K562 (cell line): ENCODE measurements around the gene OR8G5. TPM values are rescaled to one million over a fixed set of nuclear protein-coding genes. Genes with fewer than 3 reads are reported as not detected.
"Not testable (repeated sequence)": the region's sequence is repeated elsewhere in the genome, so short reads cannot be mapped to it uniquely, and the experiment has no call there.

Source experiments
- ATAC-seq: fragments of 200-7000 bp; cut with Tn5 transposase; 3 replicates; pipeline ENCODE4 v1.9.1; 2020; ENCODE audit warnings: moderate library complexity
- BruUV-seq: library from RNA; stranded (reverse); fragments of 400-500 nt; replicated peaks from 2 replicates; lab custom pipeline; 2021; lab: Mats Ljungman, UMichigan
- CTCF ChIA-PET: fragments of 300-600 bp; formaldehyde crosslinking; extraction: SDS; loops from one replicate; lab custom pipeline; 2021; ENCODE audit warnings: low intra/inter-chr PET ratio; lab: Yijun Ruan, JAX
- POLR2A ChIA-PET: fragments of 300-600, 350-650 bp; sonication (Branson Sonifier 250); formaldehyde crosslinking; extraction: SDS; loops from one replicate; lab custom pipeline; 2021; ENCODE audit warnings: antibody characterized with exemption, inconsistent platforms; lab: Yijun Ruan, JAX
- DNase-seq, 4 experiments: peaks; one replicate each; pipeline versions ENCODE4 v3.0.0 to v3.0.0-alpha.2; 2011 to 2018; ENCODE audit warnings: low spot score in 3 of 4, mixed read lengths in 3 of 4; ENCODE audit errors: extremely low read depth in 1 of 4
- FAIRE-seq: peaks from 2 replicates; lab custom pipeline; 2011; peaks lifted over from hg19 to GRCh38; lab: Jason Lieb, UNC
- H2AFZ ChIP-seq: 2 replicates; pipeline ENCODE4 v1.6.0; 2011; ENCODE audit warnings: low read depth, low read length, control low read depth, inconsistent platforms
- H3K27ac ChIP-seq: fragments of 200-600 bp; 3 replicates; pipeline ENCODE4 v1.8.0; 2011; ENCODE audit warnings: low read depth, mild to moderate bottlenecking, control low read depth, inconsistent platforms, low read length, moderate library complexity, mixed read lengths; ENCODE audit errors: extremely low read depth
- H3K27me3 ChIP-seq, 2 experiments: fragments of 300-600 bp in 1 of 2; 2 replicates in 1 of 2; 3 replicates in 1 of 2; pipeline versions ENCODE4 v1.6.0 to v1.8.0; 2011; ENCODE audit warnings: inconsistent platforms in 2 of 2, low read length in 2 of 2, mild to moderate bottlenecking in 1 of 2, mixed read lengths in 1 of 2, moderate library complexity in 1 of 2; ENCODE audit not compliant: control insufficient read depth in 2 of 2, insufficient read depth in 2 of 2
- H3K36me3 ChIP-seq: fragments of 300-600 bp; 3 replicates; pipeline ENCODE4 v1.8.0; 2011; ENCODE audit warnings: mild to moderate bottlenecking, low read length, inconsistent platforms; ENCODE audit not compliant: control insufficient read depth, insufficient read depth
- H3K4me1 ChIP-seq, 2 experiments: fragments of 200-600 bp in 1 of 2; replicated peaks in 1 of 2; 2 replicates in 1 of 2; 3 replicates in 1 of 2; pipeline versions ENCODE4 v1.5.1 to v1.8.0; 2011; ENCODE audit warnings: inconsistent platforms in 2 of 2, low read length in 2 of 2, mild to moderate bottlenecking in 1 of 2, mixed read lengths in 1 of 2, moderate library complexity in 1 of 2; ENCODE audit not compliant: control insufficient read depth in 2 of 2, insufficient read depth in 2 of 2
- H3K4me2 ChIP-seq: 2 replicates; pipeline ENCODE4 v1.6.1; 2011; ENCODE audit warnings: low read length, control low read depth, inconsistent platforms, mixed read lengths; ENCODE audit not compliant: insufficient read depth
- H3K4me3 ChIP-seq: fragments of 200-600 bp; sonication (generic), shearing (Covaris generic); 2 replicates; pipeline ENCODE4 v1.5.1; 2016; ENCODE audit warnings: control low read depth, inconsistent platforms
- H3K79me2 ChIP-seq: fragments of 200-600 bp; 3 replicates; pipeline ENCODE4 v1.8.0; 2011; ENCODE audit warnings: low read length, inconsistent platforms; ENCODE audit not compliant: control insufficient read depth, insufficient read depth
- H3K9ac ChIP-seq, 2 experiments: 2 replicates each; pipeline versions ENCODE4 v1.6.0 to v1.6.1; 2011; ENCODE audit warnings: low read depth in 2 of 2, low read length in 2 of 2, control low read depth in 1 of 2, inconsistent platforms in 1 of 2, mild to moderate bottlenecking in 1 of 2, mixed read lengths in 1 of 2; ENCODE audit not compliant: insufficient read depth in 1 of 2
- H3K9me1 ChIP-seq: one replicate; pipeline ENCODE4 v1.6.0; 2011; ENCODE audit warnings: inconsistent platforms, mild to moderate bottlenecking, low read length, moderate library complexity; ENCODE audit not compliant: control insufficient read depth, insufficient read depth
- H3K9me3 ChIP-seq: replicated peaks from 2 replicates; pipeline ENCODE4 v1.5.1; 2011; ENCODE audit warnings: low read depth, low read length, inconsistent platforms; ENCODE audit not compliant: control insufficient read depth, insufficient read depth
- H4K20me1 ChIP-seq: replicated peaks from 2 replicates; pipeline ENCODE4 v1.6.1; 2011; ENCODE audit warnings: low read length, inconsistent platforms, mixed read lengths; ENCODE audit not compliant: control insufficient read depth, insufficient read depth
- BACH1 ChIP-seq: fragments of 200-800 bp; sonication (Bioruptor generic); IDR thresholded peaks from 2 replicates; pipeline ENCODE4 v1.6.1; 2016; ENCODE audit warnings: missing genetic modification characterization, missing compliant biosample characterization
- CEBPG ChIP-seq, 3 experiments: fragments of 200-800 bp in 1 of 3; sonication (Bioruptor generic) in 1 of 3; sonication (generic) in 1 of 3; formaldehyde crosslinking in 1 of 3; IDR thresholded peaks in 2 of 3; conservative IDR thresholded peaks in 1 of 3; 2 replicates each; pipeline versions ENCODE4 v1.6.1 to v1.8.0; 2016 to 2022; ENCODE audit warnings: missing compliant biosample characterization in 2 of 3, missing genetic modification characterization in 2 of 3, mild to moderate bottlenecking in 1 of 3, missing genetic modification reagents in 1 of 3
- CTBP1 ChIP-seq: fragments of 450-650 bp; IDR thresholded peaks from 2 replicates; pipeline ENCODE4 v1.6.1; 2016; ENCODE audit warnings: borderline replicate concordance
- FOSL1 ChIP-seq: fragments of 200-800 bp; sonication (Bioruptor generic); conservative IDR thresholded peaks from 2 replicates; pipeline ENCODE4 v1.6.1; 2016; ENCODE audit warnings: missing genetic modification characterization, missing compliant biosample characterization
- MAFK ChIP-seq: IDR thresholded peaks from 2 replicates; pipeline ENCODE4 v1.6.1; 2011; ENCODE audit warnings: low read length, improper control_type of control experiment
- NR2C1 ChIP-seq, 2 experiments: fragments of 450-650 bp; IDR thresholded peaks; 2 replicates each; pipeline ENCODE4 v1.6.1; 2017; ENCODE audit warnings: mild to moderate bottlenecking in 2 of 2, antibody characterized with exemption in 1 of 2, inconsistent platforms in 1 of 2, missing compliant biosample characterization in 1 of 2, missing genetic modification characterization in 1 of 2
- PHF20 ChIP-seq: fragments of 450-650 bp; IDR thresholded peaks from 2 replicates; pipeline ENCODE4 v1.6.1; 2018; ENCODE audit not compliant: partially characterized antibody
- RAD51 ChIP-seq: fragments of 450-650 bp; IDR thresholded peaks from 2 replicates; pipeline ENCODE4 v1.7.1; 2016; ENCODE audit warnings: low read depth, mild to moderate bottlenecking, borderline replicate concordance
- TOE1 ChIP-seq, 2 experiments: fragments of 450-650 bp in 1 of 2; sonication (generic) in 1 of 2; formaldehyde crosslinking in 1 of 2; IDR thresholded peaks; 2 replicates each; pipeline versions ENCODE4 v1.7.1 to v1.8.0; 2016 to 2022; ENCODE audit warnings: borderline replicate concordance in 2 of 2, mild to moderate bottlenecking in 2 of 2, antibody characterized with exemption in 1 of 2, inconsistent platforms in 1 of 2, low read depth in 1 of 2, missing genetic modification reagents in 1 of 2, moderate library complexity in 1 of 2
- WGBS: fragments of 100-300 bp; shearing (Covaris generic); methylation state at CpG from one replicate; pipeline ENCODE4 v1.1.6; 2016; ENCODE audit warnings: low coverage, mixed read lengths; ENCODE audit not compliant: insufficient coverage; ENCODE audit errors: missing lambda C conversion rate; 5-methylcytosine and 5-hydroxymethylcytosine counted together
- in situ Hi-C: fragments of 300-500 bp; cut with MboI; formaldehyde crosslinking; loops from 4 replicates; pipeline ENCODE4 v1.15.0; 2018; ENCODE audit warnings: inconsistent platforms, mixed read lengths
- intact Hi-C: fragments of 100-400 bp; cut with micrococcal nuclease; formaldehyde crosslinking; loops from 2 replicates; pipeline ENCODE4 v1.14.2; 2022
- polyA plus RNA-seq, 8 experiments: library from polyadenylated mRNA; depleted of rRNA in 4 of 8; stranded (reverse) in 5 of 8; unstranded in 3 of 8; fragments of >200 nt; fragmentation: Nextera tagmentation in 2 of 8; fragmentation: Illumina TruSeq in 1 of 8; extraction: Ambion mirVana in 2 of 8; extraction: Trizol in 1 of 8; gene quantifications; 2 replicates each; pipeline versions ENCODE4 v1.2.1 to v1.2.3, GENCODE V29; 2011 to 2014; ENCODE audit warnings: inconsistent platforms in 1 of 8, missing spikeins in 1 of 8
- total RNA-seq, 7 experiments: library from RNA; depleted of rRNA in 6 of 7; stranded (reverse); fragments of >200 nt in 6 of 7; fragmentation: Illumina TruSeq in 2 of 7; extraction: Trizol in 2 of 7; gene quantifications; 2 replicates each; pipeline versions ENCODE4 v1.2.1 to v1.2.3, GENCODE V29; 2011 to 2021; ENCODE audit warnings: low replicate concordance in 1 of 7
- TF ChIP-seq, protein P1 (sequence below), 2 experiments: fragments of 450-650 bp; conservative IDR thresholded peaks; 2 replicates each; pipeline ENCODE4 v1.6.1; 2017; ENCODE audit warnings: mild to moderate bottlenecking in 2 of 2, moderate library complexity in 2 of 2

Gene OR8G5
- total and polyA plus RNA-seq, 9 of the 15 experiments (the other 6 are each of a cell fraction or from before 2014, with no cell fraction given), result 0.18 to 3.8 (median 1.7) TPM

GRCh38 chr11:124240621-124241397 lies 15.4 kb upstream of the OR8G5 start, which contains the start of gene OR8G1:
TSS of gene OR8G1 (plus strand) at chr11:124241095. CDS start at chr11:124249676, 8,581 bp downstream.
- Histone ChIP-seq H3K9me3 (no peaks in the 10 kb centered on the region), H3K4me3 (no peak within 1 kb of the TSS), H3K9ac (no peak within 1 kb of the TSS), H3K36me3 (no peaks in the 10 kb centered on the region), H3K4me2 (no peak within 1 kb of the TSS), H3K27me3 (no peaks in the 10 kb centered on the region), H3K9me1 (no peaks in the 10 kb centered on the region), H3K4me1 (peaks cover 0 to 3% of the 10 kb centered on the region in 2 experiments; a peak in 1 of 5 replicates), H4K20me1 (no peaks in the 10 kb centered on the region), H3K79me2 (no peaks in the 10 kb centered on the region), H3K27ac (no peak within 1 kb of the TSS), H2AFZ (no peak within 1 kb of the TSS)
- no TSS peak for BruUV-seq
- ChIA-PET CTCF (no interaction called here), POLR2A (interaction anchor here (1.4 kb wide), 1 partner anchor 11 kb away, joined by 3 read pairs; no protein-coding TSS in a partner anchor)
- DNase-seq, result no peak
- in situ Hi-C loops (no loop called here), intact Hi-C loops (no loop called here)
- no peak for FAIRE-seq
- no peak for ATAC-seq
- 61% methylated on average over 3 of the region's 3 CpGs for WGBS
- TF ChIP-seq PHF20 (no peak), CEBPG (CRISPR knock-in tag; IDR thresholded peaks at IDR 0.05) (no peak), CEBPG (tag; conservative IDR thresholded peaks at IDR 0.05 in 1 of 2, IDR thresholded peaks at IDR 0.05 in 1 of 2) (peak in 1 of 2 experiments; percentile 26; a peak in 1 of 4 replicates)

- H3K9me3 ChIP-seq; BruUV-seq; H3K4me1 ChIP-seq; H3K4me3 ChIP-seq; H3K9ac ChIP-seq; H3K27me3 ChIP-seq; H3K79me2 ChIP-seq; CTCF ChIA-PET; intact Hi-C loops; DNase-seq; in situ Hi-C loops; H3K9me1 ChIP-seq; H3K4me2 ChIP-seq; H4K20me1 ChIP-seq; H3K36me3 ChIP-seq; TF ChIP-seq TOE1 (CRISPR knock-in tag; IDR thresholded peaks at IDR 0.05; ENCODE audit: borderline replicate concordance, low read depth); NR2C1 (IDR thresholded peaks at IDR 0.05): not testable (repeated sequence)
- ATAC-seq (peak; percentile 81), FAIRE-seq (peak; percentile 67)
- WGBS, result 21% methylated on average over 3 of the region's 3 CpGs
- Histone ChIP-seq H2AFZ (peak overlapping the region; percentile 64; the same call in 1 of the 2 replicates), H3K27ac (peak overlapping the region; percentile 53; the same call in 2 of the 3 replicates)
- POLR2A ChIA-PET, result interaction anchor here (0.6 to 1.1 kb wide), 2 partner anchors 60 to 820 kb away, joined by 3 to 4 read pairs; no protein-coding TSS in a partner anchor
- TF ChIP-seq BACH1 (tag), result peak; percentile 86
- peak; percentile 25; the same call in 1 of the 2 replicates for TF ChIP-seq MAFK
- peak; percentile 41 for TF ChIP-seq CTBP1
- TF ChIP-seq FOSL1 (tag), result peak; percentile 69
- TF ChIP-seq, protein P1, sequence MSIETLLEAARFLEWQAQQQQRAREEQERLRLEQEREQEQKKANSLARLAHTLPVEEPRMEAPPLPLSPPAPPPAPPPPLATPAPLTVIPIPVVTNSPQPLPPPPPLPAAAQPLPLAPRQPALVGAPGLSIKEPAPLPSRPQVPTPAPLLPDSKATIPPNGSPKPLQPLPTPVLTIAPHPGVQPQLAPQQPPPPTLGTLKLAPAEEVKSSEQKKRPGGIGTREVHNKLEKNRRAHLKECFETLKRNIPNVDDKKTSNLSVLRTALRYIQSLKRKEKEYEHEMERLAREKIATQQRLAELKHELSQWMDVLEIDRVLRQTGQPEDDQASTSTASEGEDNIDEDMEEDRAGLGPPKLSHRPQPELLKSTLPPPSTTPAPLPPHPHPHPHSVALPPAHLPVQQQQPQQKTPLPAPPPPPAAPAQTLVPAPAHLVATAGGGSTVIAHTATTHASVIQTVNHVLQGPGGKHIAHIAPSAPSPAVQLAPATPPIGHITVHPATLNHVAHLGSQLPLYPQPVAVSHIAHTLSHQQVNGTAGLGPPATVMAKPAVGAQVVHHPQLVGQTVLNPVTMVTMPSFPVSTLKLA (conservative IDR thresholded peaks at IDR 0.05), result 0 out of 4 replicates have a peak, but pooled peaks of 1 of the 2 experiments have one; percentile 22
- TF ChIP-seq RAD51, result peak; percentile 39
- TF ChIP-seq TOE1 (IDR thresholded peaks at IDR 0.05; ENCODE audit: borderline replicate concordance), result peak; percentile 46; the same call in 1 of the 2 replicates
- peak; percentile 10; the same call in 1 of the 2 replicates for TF ChIP-seq NR2C1 (tag; IDR thresholded peaks at IDR 0.05)
Observed at GRCh38 chr11:124249869-124250268, 6.3 kb upstream of the OR8G5 start.
